ENCODE measurements around the gene KIAA1586. TPM values are rescaled to one million over a fixed set of nuclear protein-coding genes. Genes with fewer than 3 reads are reported as not detected.

The KIAA1586 gene
- total RNA-seq, 2 donors from 2014 or later, result 18.7 to 21.5 TPM

- H3K27ac Mint-ChIP-seq, result no peak overlapping the region
- H3K27me3 Mint-ChIP-seq (ENCODE audit: insufficient read depth), result no peaks in the 10 kb centered on the region
- TF ChIP-seq, protein P1, sequence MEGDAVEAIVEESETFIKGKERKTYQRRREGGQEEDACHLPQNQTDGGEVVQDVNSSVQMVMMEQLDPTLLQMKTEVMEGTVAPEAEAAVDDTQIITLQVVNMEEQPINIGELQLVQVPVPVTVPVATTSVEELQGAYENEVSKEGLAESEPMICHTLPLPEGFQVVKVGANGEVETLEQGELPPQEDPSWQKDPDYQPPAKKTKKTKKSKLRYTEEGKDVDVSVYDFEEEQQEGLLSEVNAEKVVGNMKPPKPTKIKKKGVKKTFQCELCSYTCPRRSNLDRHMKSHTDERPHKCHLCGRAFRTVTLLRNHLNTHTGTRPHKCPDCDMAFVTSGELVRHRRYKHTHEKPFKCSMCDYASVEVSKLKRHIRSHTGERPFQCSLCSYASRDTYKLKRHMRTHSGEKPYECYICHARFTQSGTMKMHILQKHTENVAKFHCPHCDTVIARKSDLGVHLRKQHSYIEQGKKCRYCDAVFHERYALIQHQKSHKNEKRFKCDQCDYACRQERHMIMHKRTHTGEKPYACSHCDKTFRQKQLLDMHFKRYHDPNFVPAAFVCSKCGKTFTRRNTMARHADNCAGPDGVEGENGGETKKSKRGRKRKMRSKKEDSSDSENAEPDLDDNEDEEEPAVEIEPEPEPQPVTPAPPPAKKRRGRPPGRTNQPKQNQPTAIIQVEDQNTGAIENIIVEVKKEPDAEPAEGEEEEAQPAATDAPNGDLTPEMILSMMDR (conservative IDR thresholded peaks at IDR 0.05), result no peak
- DNase-seq, result no peak
- H3K4me1 ChIP-seq (ENCODE audit: control insufficient read depth, insufficient read depth, low read length), result no peaks in the 10 kb centered on the region
- H3K27ac ChIP-seq (ENCODE audit: low read depth, low read length), result no peak overlapping the region
- no peaks in the 10 kb centered on the region for H3K9me3 ChIP-seq (ENCODE audit: control insufficient read depth, low read length)
- no peaks in the 10 kb centered on the region for H3K27me3 ChIP-seq (ENCODE audit: control insufficient read depth, insufficient read depth, low read length, poor library complexity, severe bottlenecking)
- H3K36me3 Mint-ChIP-seq (ENCODE audit: low read depth), result no peaks in the 10 kb centered on the region
- no peak overlapping the region for H3K4me3 Mint-ChIP-seq
- no peaks in the 10 kb centered on the region for H3K9me3 Mint-ChIP-seq
- no peak overlapping the region for H3K9ac ChIP-seq (ENCODE audit: extremely low read depth, low read length, poor library complexity, severe bottlenecking)
- no peaks in the 10 kb centered on the region for H3K36me3 ChIP-seq (ENCODE audit: control insufficient read depth, insufficient read depth, low read length)
- WGBS, 2 experiments (ENCODE audit: insufficient coverage in 1 of 2, insufficient read length in 1 of 2), result 93 to 96% methylated on average over 2 to 3 of the region's 3 CpGs
- H3K4me3 ChIP-seq (ENCODE audit: low read length), result no peak overlapping the region
- no peaks in the 10 kb centered on the region for H3K4me1 Mint-ChIP-seq
Observed at GRCh38 chr6:57017069-57017468, 29.4 kb upstream of the KIAA1586 start.

GRCh38 chr6:57017841-57018240, 28.7 kb upstream of the KIAA1586 start:
- Mint-ChIP-seq H3K9me3 (no peaks in the 10 kb centered on the region), H3K4me1 (no peaks in the 10 kb centered on the region), H3K4me3 (no peak overlapping the region), H3K27ac (no peak overlapping the region), H3K36me3 (ENCODE audit: low read depth) (no peaks in the 10 kb centered on the region), H3K27me3 (ENCODE audit: insufficient read depth) (no peaks in the 10 kb centered on the region)
- TF ChIP-seq, protein P1 (conservative IDR thresholded peaks at IDR 0.05), result no peak
- 86% methylated on average over 1 of the region's 1 CpG; no CpG with 5 or more reads in 1 of the 2 experiments for WGBS, 2 experiments (ENCODE audit: insufficient coverage in 1 of 2, insufficient read length in 1 of 2)
- DNase-seq, result no peak
- Histone ChIP-seq H3K36me3 (ENCODE audit: control insufficient read depth, insufficient read depth, low read length) (no peaks in the 10 kb centered on the region), H3K27ac (ENCODE audit: low read depth, low read length) (no peak overlapping the region), H3K9me3 (ENCODE audit: control insufficient read depth, low read length) (no peaks in the 10 kb centered on the region), H3K27me3 (ENCODE audit: control insufficient read depth, insufficient read depth, low read length, poor library complexity, severe bottlenecking) (no peaks in the 10 kb centered on the region), H3K9ac (ENCODE audit: extremely low read depth, low read length, poor library complexity, severe bottlenecking) (no peak overlapping the region), H3K4me3 (ENCODE audit: low read length) (no peak overlapping the region), H3K4me1 (ENCODE audit: control insufficient read depth, insufficient read depth, low read length) (no peaks in the 10 kb centered on the region)

- Mint-ChIP-seq H3K27me3 (ENCODE audit: insufficient read depth) (peaks cover under 1% of the 10 kb centered on the region), H3K27ac (no peak overlapping the region), H3K4me3 (no peak overlapping the region), H3K4me1 (no peaks in the 10 kb centered on the region), H3K36me3 (ENCODE audit: low read depth) (no peaks in the 10 kb centered on the region), H3K9me3 (peaks cover 1% of the 10 kb centered on the region)
- H3K36me3 ChIP-seq (ENCODE audit: control insufficient read depth, insufficient read depth, low read length), result no peaks in the 10 kb centered on the region
- peaks cover 16% of the 10 kb centered on the region for H3K9me3 ChIP-seq (ENCODE audit: control insufficient read depth, low read length)
- H3K4me1 ChIP-seq (ENCODE audit: control insufficient read depth, insufficient read depth, low read length), result no peaks in the 10 kb centered on the region
- H3K27ac ChIP-seq (ENCODE audit: low read depth, low read length), result no peak overlapping the region
- no peak overlapping the region for H3K4me3 ChIP-seq (ENCODE audit: low read length)
- 94% methylated on average over 4 of the region's 4 CpGs; no CpG with 5 or more reads in 1 of the 2 experiments for WGBS, 2 experiments (ENCODE audit: insufficient coverage in 1 of 2, insufficient read length in 1 of 2)
- DNase-seq, result no peak
- TF ChIP-seq, protein P1 (conservative IDR thresholded peaks at IDR 0.05), result no peak
- H3K27me3 ChIP-seq (ENCODE audit: control insufficient read depth, insufficient read depth, low read length, poor library complexity, severe bottlenecking), result no peaks in the 10 kb centered on the region
- H3K9ac ChIP-seq (ENCODE audit: extremely low read depth, low read length, poor library complexity, severe bottlenecking), result no peak overlapping the region
Observed at GRCh38 chr6:57019434-57019833, 27.1 kb upstream of the KIAA1586 start.

All from endodermal cell (in vitro differentiated cells).